Hematopoietic multipotent progenitor cell treated with erythropoietin and hydrocortisone succinate and interleukin-3 and kit ligand, for 6 days (in vitro differentiated cells): ENCODE data around the gene SDC1.
"Not testable (repeated sequence)": the region's sequence is repeated elsewhere in the genome, so short reads cannot be mapped to it uniquely, and the experiment has no call there.

Experiments used
- DNase-seq: peaks from one replicate; pipeline ENCODE4 v3.0.0-alpha.2; 2015

SDC1 gene

GRCh38 chr2:20224716-20225293, at the start of gene SDC1:
Gene SDC1 (minus strand): TSS chr2:20225130. CDS start chr2:20224867, 263 bp downstream.
- peak; percentile 26 for DNase-seq

GRCh38 chr2:20273042-20273441, 48.1 kb upstream of the SDC1 start:
- no peak for DNase-seq

- DNase-seq, result not testable (repeated sequence)
These were observed 43.4 kb upstream of the SDC1 start for GRCh38 chr2:20268317-20268716.

- DNase-seq, result no peak
These were observed 42.6 kb upstream of the SDC1 start for GRCh38 chr2:20267529-20267928.

- no peak for DNase-seq
These were observed 39.7 kb upstream of the SDC1 start for GRCh38 chr2:20264629-20265028.

- DNase-seq, result no peak
These were observed 32.5 kb upstream of the SDC1 start for GRCh38 chr2:20257411-20257810.

- DNase-seq, result no peak
These were observed 29.8 kb upstream of the SDC1 start for GRCh38 chr2:20254731-20255130.

- no peak for DNase-seq
These were observed 25.5 kb upstream of the SDC1 start for GRCh38 chr2:20250436-20250835.

- no peak for DNase-seq
These were observed 24.2 kb upstream of the SDC1 start for GRCh38 chr2:20249170-20249569.

GRCh38 chr2:20247084-20247483, 22.2 kb upstream of the SDC1 start:
- DNase-seq, result no peak

GRCh38 chr2:20243637-20244036, 18.7 kb upstream of the SDC1 start:
- DNase-seq, result not testable (repeated sequence)

- no peak for DNase-seq
These were observed 17.9 kb upstream of the SDC1 start for GRCh38 chr2:20242727-20243377.

- peak; percentile 28 for DNase-seq
These were observed 17.2 kb upstream of the SDC1 start for GRCh38 chr2:20241973-20242726.

GRCh38 chr2:20240291-20240690, 15.4 kb upstream of the SDC1 start:
- not testable (repeated sequence) for DNase-seq

- DNase-seq, result no peak
These were observed 11.6 kb upstream of the SDC1 start for GRCh38 chr2:20236496-20236895.

- no peak for DNase-seq
These were observed 10.8 kb upstream of the SDC1 start for GRCh38 chr2:20235655-20236305.

- DNase-seq, result not testable (repeated sequence)
These were observed 9.7 kb upstream of the SDC1 start for GRCh38 chr2:20234597-20234996.

GRCh38 chr2:20232837-20233207, 7.9 kb upstream of the SDC1 start:
- DNase-seq, result no peak

- DNase-seq, result no peak
These were observed 6.7 kb upstream of the SDC1 start for GRCh38 chr2:20231598-20232026.

GRCh38 chr2:20231159-20231558, 6.2 kb upstream of the SDC1 start:
- no peak for DNase-seq

- no peak for DNase-seq
These were observed 5.1 kb upstream of the SDC1 start for GRCh38 chr2:20230114-20230425.

GRCh38 chr2:20229322-20230113, 4.6 kb upstream of the SDC1 start:
- no peak for DNase-seq
